ENCODE data around the gene PIF1.
"Not testable (repeated sequence)": the region's sequence is repeated elsewhere in the genome, so short reads cannot be mapped to it uniquely, and the experiment has no call there.

- not testable (repeated sequence) for TF ChIP-seq POLR2A, CTCF (IDR thresholded peaks at IDR 0.05)
Measured at GRCh38 chr15:64798905-64799304, 26.5 kb downstream of the PIF1 start.
